Mesenchymal stem cell (in vitro differentiated cells and primary cell): Measurements from ENCODE around the gene DYNLL2.
"Not testable (repeated sequence)": the region's sequence is repeated elsewhere in the genome, so short reads cannot be mapped to it uniquely, and the experiment has no call there.

Source experiments
- DNase-seq: peaks from one replicate; pipeline ENCODE4 v3.0.0-alpha.2; 2013
- H2AFZ ChIP-seq: one replicate; pipeline ENCODE4 v1.6.1; 2013; ENCODE audit warnings: low read depth, mild to moderate bottlenecking, control low read depth, inconsistent platforms, low read length, moderate library complexity
- H2AK5ac ChIP-seq: 2 replicates; pipeline ENCODE4 v1.6.1; 2013; ENCODE audit warnings: low read length, moderate library complexity, mild to moderate bottlenecking, inconsistent platforms; ENCODE audit not compliant: severe bottlenecking
- H2BK120ac ChIP-seq: one replicate; pipeline ENCODE4 v1.6.1; 2013; ENCODE audit warnings: low read depth, mild to moderate bottlenecking, inconsistent platforms, low read length, moderate library complexity
- H2BK12ac ChIP-seq, 2 experiments: one replicate each; pipeline ENCODE4 v1.6.1; 2013; ENCODE audit warnings: inconsistent platforms in 2 of 2, low read length in 2 of 2, mild to moderate bottlenecking in 2 of 2, moderate library complexity in 2 of 2, control low read depth in 1 of 2
- H2BK15ac ChIP-seq: one replicate; pipeline ENCODE4 v1.6.1; 2013; ENCODE audit warnings: mild to moderate bottlenecking, low read depth, inconsistent platforms; ENCODE audit not compliant: poor library complexity, severe bottlenecking
- H2BK5ac ChIP-seq: 2 replicates; pipeline ENCODE4 v1.6.1; 2013; ENCODE audit warnings: low read depth, mild to moderate bottlenecking, low read length, control low read depth, inconsistent platforms; ENCODE audit not compliant: poor library complexity, severe bottlenecking
- H3K14ac ChIP-seq, 2 experiments: one replicate each; pipeline ENCODE4 v1.6.1; 2013; ENCODE audit warnings: inconsistent platforms in 2 of 2, low read length in 2 of 2, control low read depth in 1 of 2, mild to moderate bottlenecking in 1 of 2, moderate library complexity in 1 of 2
- H3K18ac ChIP-seq, 2 experiments: one replicate each; pipeline ENCODE4 v1.6.1; 2013; ENCODE audit warnings: inconsistent platforms in 2 of 2, low read length in 2 of 2, control low read depth in 1 of 2, low read depth in 1 of 2, mild to moderate bottlenecking in 1 of 2
- H3K23ac ChIP-seq, 2 experiments: one replicate each; pipeline ENCODE4 v1.6.1; 2013; ENCODE audit warnings: inconsistent platforms in 2 of 2, low read length in 2 of 2, mild to moderate bottlenecking in 2 of 2, moderate library complexity in 2 of 2, control low read depth in 1 of 2
- H3K27ac ChIP-seq: 2 replicates; pipeline ENCODE4 v1.5.1; 2013; ENCODE audit warnings: mild to moderate bottlenecking, moderate library complexity, low read length, control low read depth, inconsistent platforms; ENCODE audit not compliant: poor library complexity, severe bottlenecking
- H3K27me3 ChIP-seq, 2 experiments: 2 replicates each; pipeline versions ENCODE4 v1.6.1 to v1.7.0; 2013; ENCODE audit warnings: low read length in 2 of 2, mild to moderate bottlenecking in 2 of 2, moderate library complexity in 2 of 2, control low read depth in 1 of 2, inconsistent platforms in 1 of 2; ENCODE audit not compliant: control insufficient read depth in 1 of 2, insufficient read depth in 1 of 2
- H3K36me3 ChIP-seq, 2 experiments: 2 replicates each; pipeline versions ENCODE4 v1.6.1 to v1.7.0; 2013; ENCODE audit warnings: low read length in 2 of 2, control low read depth in 1 of 2, inconsistent platforms in 1 of 2, low read depth in 1 of 2, mild to moderate bottlenecking in 1 of 2; ENCODE audit not compliant: insufficient read depth in 2 of 2, control insufficient read depth in 1 of 2
- H3K4ac ChIP-seq, 2 experiments: one replicate each; pipeline ENCODE4 v1.6.1; 2013; ENCODE audit warnings: inconsistent platforms in 2 of 2, low read length in 2 of 2, mild to moderate bottlenecking in 2 of 2, moderate library complexity in 2 of 2, control low read depth in 1 of 2, low read depth in 1 of 2
- H3K4me1 ChIP-seq: 2 replicates; pipeline ENCODE4 v1.6.1; 2013; ENCODE audit warnings: low read depth, low read length, control low read depth; ENCODE audit not compliant: control insufficient read depth, insufficient read depth
- H3K4me2 ChIP-seq: 2 replicates; pipeline ENCODE4 v1.6.1; 2013; ENCODE audit warnings: low read length, mild to moderate bottlenecking, inconsistent platforms; ENCODE audit not compliant: poor library complexity, severe bottlenecking
- H3K4me3 ChIP-seq, 2 experiments: 2 replicates each; pipeline versions ENCODE4 v1.5.1 to v1.7.0; 2013; ENCODE audit warnings: low read length in 2 of 2, mild to moderate bottlenecking in 2 of 2, control low read depth in 1 of 2, low read depth in 1 of 2; ENCODE audit not compliant: insufficient read depth in 1 of 2
- H3K79me1 ChIP-seq: replicated peaks from 2 replicates; pipeline ENCODE4 v1.6.1; 2013; ENCODE audit warnings: mild to moderate bottlenecking, control low read depth, low read length, inconsistent platforms; ENCODE audit not compliant: poor library complexity, severe bottlenecking
- H3K9ac ChIP-seq: 2 replicates; pipeline ENCODE4 v1.7.0; 2013; ENCODE audit warnings: mild to moderate bottlenecking, low read length, moderate library complexity
- H3K9me3 ChIP-seq: 2 replicates; pipeline ENCODE4 v1.7.0; 2013; ENCODE audit warnings: mild to moderate bottlenecking, low read length; ENCODE audit not compliant: control insufficient read depth
- H4K8ac ChIP-seq: one replicate; pipeline ENCODE4 v1.6.1; 2013; ENCODE audit warnings: inconsistent platforms, mild to moderate bottlenecking, low read length, moderate library complexity
- H4K91ac ChIP-seq: one replicate; pipeline ENCODE4 v1.6.1; 2013; ENCODE audit warnings: mild to moderate bottlenecking, low read length, inconsistent platforms
- WGBS: methylation state at CpG from one replicate; pipeline ENCODE4 v1.1.7; 2013; ENCODE audit warnings: mixed read lengths; 5-methylcytosine and 5-hydroxymethylcytosine counted together

DYNLL2 gene

GRCh38 chr17:58043221-58044181 lies 39.7 kb upstream of the DYNLL2 start:
- H3K36me3 ChIP-seq: no peaks in the 10 kb centered on the region
- H4K8ac ChIP-seq: no peak overlapping the region
- no peaks in the 10 kb centered on the region for H3K9me3 ChIP-seq
- H2BK15ac ChIP-seq: no peak overlapping the region
- H3K4me3 ChIP-seq: no peak overlapping the region
- no peak overlapping the region for H3K27ac ChIP-seq
- H3K23ac ChIP-seq: no peak overlapping the region
- no peak overlapping the region for H2AK5ac ChIP-seq
- no peak overlapping the region for H4K91ac ChIP-seq
- DNase-seq: no peak
- H3K18ac ChIP-seq: no peak overlapping the region
- H2AFZ ChIP-seq: no peak overlapping the region
- H2BK120ac ChIP-seq: no peak overlapping the region
- H3K14ac ChIP-seq: no peak overlapping the region
- no peaks in the 10 kb centered on the region for H3K4me1 ChIP-seq
- no peak overlapping the region for H3K9ac ChIP-seq
- no peak overlapping the region for H3K4ac ChIP-seq
- H3K79me1 ChIP-seq: no peaks in the 10 kb centered on the region
- WGBS: 73% methylated on average over 3 of the region's 5 CpGs
- no peak overlapping the region for H3K4me2 ChIP-seq
- H2BK12ac ChIP-seq: no peak overlapping the region
- peaks cover 29 to 49% of the 10 kb centered on the region in 2 experiments for H3K27me3 ChIP-seq
- no peak overlapping the region for H2BK5ac ChIP-seq

GRCh38 chr17:58044256-58044655 lies 39.0 kb upstream of the DYNLL2 start:
- WGBS: 82% methylated on average over 5 of the region's 6 CpGs
- H3K4me3 ChIP-seq, H2BK15ac ChIP-seq, H4K8ac ChIP-seq, H4K91ac ChIP-seq, H3K14ac ChIP-seq, H3K4me2 ChIP-seq, H3K79me1 ChIP-seq, H3K18ac ChIP-seq, H3K4me1 ChIP-seq, H3K4ac ChIP-seq, H2BK5ac ChIP-seq, H3K23ac ChIP-seq, H3K9ac ChIP-seq, H3K9me3 ChIP-seq, H2AK5ac ChIP-seq, H2BK120ac ChIP-seq, H3K36me3 ChIP-seq, H3K27ac ChIP-seq, H2BK12ac ChIP-seq, H2AFZ ChIP-seq, DNase-seq: not testable (repeated sequence)
- H3K27me3 ChIP-seq: peaks cover 29 to 49% of the 10 kb centered on the region in 2 experiments

- peaks cover 30 to 45% of the 10 kb centered on the region in 2 experiments for H3K27me3 ChIP-seq
- no peak overlapping the region for H3K18ac ChIP-seq
- H3K79me1 ChIP-seq: no peaks in the 10 kb centered on the region
- no peak overlapping the region for H2BK5ac ChIP-seq
- no peak overlapping the region for H2AFZ ChIP-seq
- H2BK120ac ChIP-seq: no peak overlapping the region
- H2AK5ac ChIP-seq: no peak overlapping the region
- H3K4me3 ChIP-seq: no peak overlapping the region
- no peak overlapping the region for H3K9ac ChIP-seq
- no peak overlapping the region for H3K14ac ChIP-seq
- H3K4me1 ChIP-seq: no peaks in the 10 kb centered on the region
- no peaks in the 10 kb centered on the region for H3K9me3 ChIP-seq
- H2BK15ac ChIP-seq: no peak overlapping the region
- no peak overlapping the region for H4K8ac ChIP-seq
- no peak overlapping the region for H3K4ac ChIP-seq
- WGBS: 46% methylated on average over 16 of the region's 18 CpGs
- H3K27ac ChIP-seq: no peak overlapping the region
- H3K4me2 ChIP-seq: no peak overlapping the region
- H2BK12ac ChIP-seq: no peak overlapping the region
- H3K23ac ChIP-seq: no peak overlapping the region
- no peak overlapping the region for H4K91ac ChIP-seq
- no peak for DNase-seq
- no peaks in the 10 kb centered on the region for H3K36me3 ChIP-seq
These were observed 36.8 kb upstream of the DYNLL2 start for GRCh38 chr17:58046239-58047094.
